HG02642 (cell line): ENCODE results near the gene CAMKK2.
"Not testable (repeated sequence)": the region's sequence is repeated elsewhere in the genome, so short reads cannot be mapped to it uniquely, and the experiment has no call there.

Experiments used
- ATAC-seq: cut with Tn5 transposase; IDR thresholded peaks from one replicate; pipeline ENCODE4 v1.9.1; 2021; ENCODE audit warnings: mild to moderate bottlenecking; ENCODE audit not compliant: unreplicated experiment, poor library complexity

CAMKK2 gene

DNA sequence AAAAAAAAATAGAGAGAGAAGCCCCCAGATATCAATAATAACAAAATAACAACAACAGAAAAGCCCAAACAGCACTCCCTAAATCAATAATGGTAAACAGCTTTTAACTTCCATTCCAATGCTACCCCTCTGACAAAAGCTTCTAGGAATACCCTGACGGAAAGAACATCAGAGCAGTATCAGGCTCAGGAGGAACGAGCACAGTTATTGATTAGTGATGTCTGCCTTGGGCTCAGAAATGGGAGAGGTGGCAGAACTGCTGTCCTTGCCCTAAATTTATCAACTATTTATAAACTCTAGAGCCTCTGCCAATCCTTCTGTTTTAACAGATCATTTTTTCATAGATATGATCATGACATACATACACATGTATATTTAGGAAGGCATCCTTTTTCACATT lies 44.7 kb downstream of the CAMKK2 start:
- ATAC-seq, result no peak

DNA sequence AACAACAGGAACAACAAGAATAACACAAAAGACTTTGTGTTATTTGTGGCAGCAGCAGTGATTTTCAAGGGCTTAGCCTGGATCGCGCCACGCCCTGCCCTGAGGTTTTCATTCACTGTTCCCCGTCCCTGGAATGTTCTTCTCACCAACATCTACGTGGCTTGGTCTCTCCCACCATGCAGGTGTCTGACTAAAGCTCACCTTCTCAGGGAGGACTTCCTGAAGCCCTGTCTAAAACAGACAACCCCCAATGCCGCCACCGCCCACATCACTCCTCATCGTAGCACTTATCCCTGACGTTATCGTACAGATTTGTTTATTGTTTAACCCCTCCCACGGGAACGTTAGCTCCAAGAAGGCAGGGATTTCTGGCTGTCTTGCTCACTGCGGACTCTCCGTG lies 46.1 kb downstream of the CAMKK2 start:
- no peak for ATAC-seq

DNA sequence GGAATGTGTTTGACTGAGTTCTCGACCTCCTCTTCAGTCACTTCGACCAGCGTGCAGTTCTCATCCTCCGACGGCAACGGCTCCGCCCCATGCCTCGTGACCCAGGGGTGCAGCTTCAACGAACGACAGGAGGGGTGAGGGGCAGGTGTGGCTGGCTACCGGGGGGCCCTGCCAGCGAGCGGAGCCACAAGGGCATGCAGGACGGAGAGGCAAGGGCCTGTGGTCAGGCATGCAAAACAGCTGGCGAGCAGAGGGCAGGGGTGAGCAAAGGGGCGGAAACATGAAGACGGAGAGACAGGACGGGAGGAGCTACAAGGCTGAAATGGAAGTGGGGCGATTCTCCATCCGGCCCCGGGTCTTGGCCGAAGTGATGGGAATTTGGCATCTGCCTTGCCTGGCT lies 47.9 kb downstream of the CAMKK2 start:
- peak; percentile 70 for ATAC-seq

DNA sequence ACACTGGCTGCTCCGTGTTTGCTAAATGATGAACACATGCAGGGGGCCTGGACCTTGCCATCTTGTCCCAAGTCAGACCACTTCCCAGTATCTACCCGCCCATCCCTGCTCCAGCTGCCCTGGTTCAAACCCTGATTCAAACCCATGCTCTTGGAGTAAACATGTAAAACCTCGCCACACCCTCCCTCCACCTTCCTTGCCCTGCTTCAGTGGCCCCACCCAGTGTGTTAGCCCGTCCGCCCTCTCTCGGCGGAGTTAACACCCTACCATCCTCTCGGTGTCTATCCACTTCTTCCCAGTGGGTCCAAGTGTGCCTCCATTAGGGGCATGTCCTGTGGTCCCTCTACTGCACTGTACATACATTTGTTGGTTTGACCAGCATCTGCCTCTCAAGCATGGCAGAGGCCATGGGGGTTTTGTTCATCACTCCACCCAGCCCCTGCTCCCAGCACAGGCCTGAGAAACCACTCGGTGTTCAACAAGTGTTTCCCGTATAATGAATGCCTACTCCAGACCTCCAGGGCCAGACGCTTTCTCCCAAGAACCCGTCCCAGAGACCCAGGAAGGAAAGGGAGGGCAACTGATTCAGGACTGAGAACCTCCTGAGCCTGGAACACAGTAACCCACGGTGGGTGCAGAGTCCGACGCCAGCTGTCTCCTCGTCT lies 49.5 kb downstream of the CAMKK2 start:
- no peak for ATAC-seq

DNA sequence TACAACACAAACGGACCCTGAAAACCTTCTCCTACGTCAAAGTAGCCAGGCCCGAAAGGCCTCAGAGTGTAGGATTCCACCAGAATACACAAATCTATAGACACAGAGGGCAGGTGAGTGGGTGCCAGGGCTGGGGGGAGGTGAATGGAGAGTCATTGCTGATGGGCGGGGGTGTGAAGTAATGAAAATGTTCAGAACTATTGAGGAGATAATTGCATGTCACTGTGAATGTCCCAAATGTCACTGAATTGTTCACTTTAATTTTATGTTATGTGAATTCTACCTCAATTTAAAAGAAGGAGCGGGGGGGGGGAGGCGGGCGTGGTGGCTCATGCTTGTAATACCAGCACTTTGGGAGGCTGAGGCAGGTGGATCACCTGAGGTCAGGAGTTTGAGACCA lies 50.6 kb downstream of the CAMKK2 start:
- no peak for ATAC-seq

DNA sequence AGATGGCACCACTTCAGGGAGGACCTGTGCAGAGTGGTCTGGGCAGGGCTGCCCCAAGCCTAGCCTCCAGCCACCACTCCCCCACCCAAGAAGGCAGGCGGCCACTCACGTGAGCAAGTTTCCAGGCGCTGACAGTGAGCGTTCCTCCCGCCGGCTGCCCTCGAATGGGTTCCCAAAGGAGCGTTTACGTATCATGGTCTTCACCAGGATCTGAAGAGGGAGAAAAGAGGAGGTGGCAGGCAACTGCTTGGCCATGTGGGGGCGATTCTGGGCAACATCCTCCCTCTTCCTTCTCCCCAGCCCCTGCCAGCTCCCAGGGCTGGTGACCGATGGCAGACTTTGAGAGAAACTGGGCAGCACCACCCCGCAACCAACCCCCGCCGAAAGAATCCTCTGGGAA lies 51.5 kb downstream of the CAMKK2 start:
- no peak for ATAC-seq

DNA sequence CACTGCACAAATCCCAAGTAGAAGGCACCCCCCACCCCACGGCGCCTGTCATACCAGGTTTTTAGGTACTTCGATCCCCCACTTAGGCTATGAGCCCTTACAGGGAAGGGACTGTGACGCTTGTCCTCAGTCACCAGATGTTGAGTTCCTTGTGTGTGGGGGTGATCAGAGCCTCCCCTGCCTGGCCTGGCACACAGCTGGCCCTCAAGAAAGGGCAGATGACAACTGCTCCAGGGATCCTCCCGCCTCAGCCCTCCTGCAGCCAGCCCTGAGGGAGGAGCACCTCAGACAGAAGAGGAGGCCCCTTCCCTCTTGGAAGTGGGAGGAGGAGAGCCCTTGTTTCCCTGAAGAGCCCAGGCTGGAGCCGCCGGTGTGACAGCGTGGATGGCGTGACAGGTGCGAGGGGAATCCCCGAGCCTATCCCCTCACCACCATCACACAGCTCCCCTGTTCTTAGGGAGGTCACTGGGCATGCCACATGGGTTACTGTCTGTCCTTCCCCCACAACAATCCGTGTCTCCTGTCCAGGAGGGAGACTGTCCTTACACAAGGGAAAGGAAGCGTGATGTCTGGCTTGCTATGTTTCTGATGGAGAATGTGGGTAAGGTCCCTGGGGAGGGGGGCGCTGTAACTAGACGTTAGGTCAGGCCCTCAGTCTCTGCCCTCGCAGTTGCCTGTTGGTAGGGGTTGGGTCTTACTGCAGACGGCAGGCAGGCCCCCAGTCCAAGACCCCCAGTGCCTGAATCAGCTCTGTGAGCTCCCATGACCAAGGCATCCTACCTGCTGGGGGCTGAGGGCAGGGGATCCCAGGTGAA lies 55.1 kb downstream of the CAMKK2 start:
- ATAC-seq, result no peak

DNA sequence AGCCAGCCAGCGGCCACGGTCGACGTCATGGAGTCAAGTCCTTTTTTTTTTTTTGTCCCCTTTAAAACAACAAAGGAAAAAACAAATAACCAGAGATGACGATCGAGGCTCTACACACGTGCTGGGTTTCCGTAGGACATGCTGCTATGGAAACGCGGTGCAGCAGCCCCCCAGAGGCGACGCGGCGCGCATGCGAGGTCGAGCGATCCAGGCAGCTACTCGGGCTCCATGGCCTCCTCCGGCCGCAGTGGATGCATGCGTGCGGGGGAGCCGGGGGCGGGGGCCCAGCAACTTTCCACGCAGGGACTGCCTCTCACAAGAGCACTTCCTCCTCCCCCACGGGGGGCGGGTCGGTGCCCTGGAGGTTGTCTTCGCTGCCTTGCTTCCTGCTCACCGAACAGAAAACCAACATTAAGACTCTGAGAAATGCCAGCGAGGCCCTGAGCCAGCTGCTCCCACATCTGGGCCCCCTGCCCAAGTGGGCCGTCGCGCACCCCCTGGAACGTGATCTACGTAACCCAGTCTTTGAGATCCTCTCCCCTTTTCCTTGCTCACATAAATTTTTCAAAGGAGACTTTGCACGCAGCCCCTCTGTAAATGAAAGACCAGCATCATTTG lies 55.9 kb downstream of the CAMKK2 start:
- no peak for ATAC-seq

DNA sequence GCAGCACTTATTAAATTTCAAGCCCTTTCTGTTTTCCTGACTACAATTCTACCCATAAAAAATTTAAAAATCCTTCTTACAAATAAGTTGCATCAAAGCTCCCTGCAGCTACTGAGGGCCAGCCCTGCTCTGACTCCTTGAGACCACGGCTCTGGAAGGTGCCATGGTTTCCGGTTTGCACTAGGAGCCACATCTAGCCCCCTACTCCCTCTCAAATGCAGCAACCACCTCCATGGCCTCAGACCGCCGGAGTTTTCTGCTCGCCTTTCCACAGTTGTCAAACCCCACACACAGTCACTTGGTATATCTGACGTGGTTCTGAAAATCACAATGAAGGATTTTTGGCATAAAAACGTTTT lies 56.5 kb downstream of the CAMKK2 start:
- no peak for ATAC-seq

DNA sequence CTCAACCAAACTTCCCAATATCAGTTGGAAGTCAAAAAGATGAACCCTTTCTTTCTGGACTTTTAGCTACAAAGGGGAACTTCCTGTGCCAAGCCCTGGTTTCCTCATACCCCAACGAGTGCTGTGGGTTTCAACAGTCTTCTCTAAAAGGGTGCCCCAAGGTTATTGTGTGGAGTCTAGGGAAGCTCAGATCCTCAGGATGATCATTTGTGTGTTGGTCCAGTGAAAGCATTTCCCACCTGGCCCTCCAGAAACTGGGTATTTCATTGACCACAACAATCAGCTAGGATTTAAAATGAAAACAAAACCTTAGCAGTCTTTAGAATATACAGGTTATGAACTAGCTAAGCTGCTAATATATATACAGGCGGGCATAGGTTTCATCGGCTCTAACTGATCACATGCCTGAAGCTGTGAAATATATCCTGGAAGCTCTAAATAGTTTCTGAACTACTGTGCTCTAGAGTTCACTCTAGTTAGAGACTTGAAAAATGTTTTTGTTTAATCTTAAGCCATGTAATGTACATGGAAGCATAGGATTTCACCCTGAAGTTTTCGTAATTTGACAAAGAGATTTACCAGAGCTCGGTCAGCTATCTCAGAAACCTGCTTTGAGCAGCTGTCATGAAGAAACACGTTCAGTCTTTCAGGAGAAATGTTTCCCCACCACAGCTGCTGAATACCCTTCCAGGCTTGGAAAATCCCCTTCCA lies 57.0 kb downstream of the CAMKK2 start:
- no peak for ATAC-seq

DNA sequence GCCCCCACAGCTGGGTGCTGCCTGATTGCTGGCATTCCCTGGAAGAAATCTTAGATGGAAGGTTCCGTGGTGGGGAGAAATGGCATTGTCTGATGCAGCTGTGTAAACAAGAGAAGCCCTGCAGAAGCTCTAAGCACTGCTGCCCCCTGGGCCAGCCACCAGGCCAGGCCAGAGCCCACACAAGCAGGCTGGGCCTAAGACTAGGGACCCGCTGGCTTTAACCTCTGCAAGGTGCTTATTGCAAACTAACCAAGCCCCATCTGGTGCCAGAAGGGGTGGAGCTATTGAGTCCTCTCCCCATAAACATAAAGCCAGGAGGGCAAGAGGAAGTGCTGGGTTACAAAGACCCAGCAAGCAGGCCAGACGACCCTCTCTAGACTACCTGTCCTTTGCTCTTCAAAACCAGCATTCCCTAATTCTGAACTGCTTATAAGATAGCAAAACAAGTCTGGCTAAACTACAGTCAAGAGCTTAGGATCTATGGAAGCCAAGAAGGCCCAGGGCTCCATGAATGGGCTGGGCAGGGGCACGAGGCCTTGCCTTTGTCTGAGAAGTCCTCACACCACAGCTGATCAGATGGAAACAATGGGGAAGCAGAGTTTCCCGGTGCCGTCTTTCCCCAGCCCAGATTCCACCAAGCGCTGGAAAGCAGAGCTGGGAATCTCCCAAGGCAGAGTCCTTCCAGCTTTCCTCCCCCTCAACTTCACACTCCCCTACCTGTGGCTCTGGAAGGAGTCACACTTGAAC lies 57.7 kb downstream of the CAMKK2 start:
- no peak for ATAC-seq

DNA sequence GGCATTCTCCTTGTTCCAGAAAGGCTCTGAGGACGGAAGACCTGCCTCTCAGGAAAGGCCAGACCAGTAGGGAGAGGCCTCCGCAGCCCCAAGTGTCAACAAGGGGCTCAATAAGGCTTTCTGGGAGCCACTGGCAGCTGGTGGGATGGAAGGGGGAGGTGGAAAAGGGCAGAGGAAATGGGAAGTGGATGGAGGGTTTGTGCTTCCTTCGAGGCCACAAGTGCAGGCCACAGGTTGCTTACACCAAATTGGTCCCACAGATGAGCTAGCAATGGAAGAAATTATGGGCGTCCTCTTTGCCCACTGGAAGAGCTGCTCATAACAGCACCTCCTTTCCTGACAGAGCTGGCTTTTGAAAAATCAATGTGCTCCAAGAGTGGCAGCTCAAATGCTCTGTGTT lies 58.4 kb downstream of the CAMKK2 start:
- no peak for ATAC-seq

DNA sequence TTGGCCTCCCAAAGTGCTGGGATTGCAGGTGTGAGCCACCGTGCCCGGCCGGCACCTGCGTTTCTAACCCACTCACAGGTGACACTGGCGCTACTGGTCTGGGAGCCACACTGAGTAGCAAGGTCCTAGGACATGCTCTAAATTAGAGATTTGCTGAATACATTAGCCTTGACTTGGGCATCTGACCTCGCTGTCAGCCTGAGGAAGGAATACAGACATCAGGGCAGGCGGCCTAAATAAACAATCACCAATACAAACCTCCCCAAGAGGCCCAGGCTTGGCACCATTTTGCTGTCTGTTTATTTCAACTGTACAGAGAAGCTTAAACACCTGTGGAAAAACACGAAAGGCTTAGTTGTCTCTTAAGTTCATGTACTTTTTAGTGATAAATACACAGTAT lies 59.1 kb downstream of the CAMKK2 start:
- ATAC-seq, result no peak

DNA sequence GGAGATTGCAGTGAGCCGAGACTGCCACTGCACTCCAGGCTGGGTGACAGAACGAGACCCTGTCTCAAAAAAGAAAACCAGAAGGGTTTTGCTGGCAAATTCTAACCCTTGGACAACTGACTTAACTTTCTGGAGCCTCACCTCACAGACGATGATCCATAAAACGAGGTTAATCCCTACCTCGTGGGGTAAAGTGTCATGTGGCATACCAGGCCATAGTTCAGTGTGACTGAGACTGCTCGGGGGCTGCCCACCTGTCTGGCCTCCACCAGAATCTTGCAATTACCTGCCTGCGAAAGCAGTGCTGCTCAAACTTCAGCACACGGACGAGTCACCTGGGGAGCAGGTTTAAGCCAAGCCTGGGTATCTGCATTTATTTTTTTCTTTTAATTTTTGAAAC lies 59.7 kb downstream of the CAMKK2 start:
- ATAC-seq, result no peak

DNA sequence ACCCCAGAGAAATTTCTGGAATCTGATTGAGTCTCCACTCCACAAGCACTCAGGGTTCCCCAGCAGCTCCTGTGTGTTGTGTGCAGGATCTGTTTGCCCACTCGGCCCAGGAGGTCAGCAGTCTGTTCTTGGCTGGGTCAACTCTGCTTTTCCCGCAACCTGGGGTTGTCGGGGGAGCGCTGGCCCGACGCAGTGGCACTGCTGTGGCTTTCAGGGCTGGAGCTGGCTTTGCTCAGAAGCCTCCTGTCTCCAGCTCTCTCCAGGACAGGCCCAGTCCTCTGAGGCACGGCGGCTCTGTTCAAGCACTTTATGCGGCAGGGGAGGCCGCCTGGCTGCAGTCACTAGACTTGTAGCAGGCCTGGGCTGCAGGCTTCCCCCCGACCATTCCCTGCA lies 62.9 kb downstream of the CAMKK2 start:
- ATAC-seq, result no peak

DNA sequence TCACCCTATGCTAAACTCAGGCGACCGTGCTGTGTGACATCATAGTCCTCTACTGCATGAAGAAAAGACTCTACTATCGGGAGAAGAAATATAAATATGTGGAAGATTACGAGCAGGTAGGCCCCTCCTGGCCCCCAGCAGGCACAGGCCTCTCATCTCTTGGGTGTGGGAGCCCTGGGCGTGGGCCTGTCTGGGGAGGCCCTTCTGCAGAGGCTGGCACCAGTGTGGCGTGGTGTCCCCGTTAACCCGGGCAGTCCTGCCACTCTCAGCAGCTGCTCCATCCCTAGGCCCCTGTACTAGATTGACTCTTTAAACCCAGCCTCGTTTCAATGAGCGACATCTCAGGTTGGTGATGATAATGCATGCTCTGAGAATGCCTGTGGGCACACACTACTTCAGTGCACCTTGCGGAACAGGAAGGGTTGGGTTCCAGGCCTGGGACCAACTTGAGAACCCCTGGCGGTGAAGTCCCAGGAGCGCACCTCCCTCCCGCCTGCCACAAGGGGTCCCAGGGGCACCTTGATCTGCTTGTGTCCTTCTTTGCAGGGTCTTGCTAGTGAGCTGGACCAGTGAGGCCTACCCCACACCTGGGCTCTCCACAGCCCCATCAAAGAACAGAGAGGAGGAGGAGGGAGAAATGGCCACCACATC lies 63.4 kb downstream of the CAMKK2 start:
- no peak for ATAC-seq

DNA sequence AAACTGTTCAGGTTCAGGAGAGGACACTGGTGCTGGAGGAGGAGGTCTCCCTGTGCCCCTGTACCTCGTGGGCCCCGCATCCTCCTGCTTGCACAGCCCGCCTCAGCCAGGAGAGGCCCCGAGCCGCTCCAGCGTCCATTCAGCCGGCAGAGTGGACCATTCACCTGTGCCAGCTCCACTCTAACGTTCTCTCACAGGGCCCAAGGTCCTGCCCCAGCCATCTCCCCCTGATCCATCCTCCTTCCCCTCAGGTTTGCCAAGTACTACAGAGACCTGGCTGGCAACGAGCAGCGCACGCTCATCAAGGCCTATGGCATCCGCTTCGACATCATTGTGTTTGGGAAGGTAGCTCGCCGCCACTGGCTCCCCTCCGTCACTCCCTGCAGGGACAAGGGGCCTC lies 64.3 kb downstream of the CAMKK2 start:
- ATAC-seq, result no peak

DNA sequence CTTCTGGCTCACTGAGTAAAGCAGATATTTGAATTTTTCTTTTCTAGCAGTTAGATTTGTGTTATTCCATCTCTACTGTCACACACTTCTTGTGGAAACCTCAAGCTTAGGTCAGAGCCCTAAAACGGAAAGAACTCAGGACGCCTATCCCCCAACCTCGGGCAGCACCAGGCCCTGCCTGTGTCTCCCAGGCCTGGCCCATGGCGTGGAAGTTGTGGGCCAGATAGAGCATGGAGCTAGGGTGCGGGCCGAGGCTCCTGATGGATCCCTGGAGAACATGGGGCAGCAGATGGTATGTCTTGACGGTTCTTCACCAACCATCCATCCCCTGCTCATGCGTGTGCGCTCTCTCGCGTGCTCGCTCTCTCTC lies 66.0 kb downstream of the CAMKK2 start:
- ATAC-seq, result no peak

DNA sequence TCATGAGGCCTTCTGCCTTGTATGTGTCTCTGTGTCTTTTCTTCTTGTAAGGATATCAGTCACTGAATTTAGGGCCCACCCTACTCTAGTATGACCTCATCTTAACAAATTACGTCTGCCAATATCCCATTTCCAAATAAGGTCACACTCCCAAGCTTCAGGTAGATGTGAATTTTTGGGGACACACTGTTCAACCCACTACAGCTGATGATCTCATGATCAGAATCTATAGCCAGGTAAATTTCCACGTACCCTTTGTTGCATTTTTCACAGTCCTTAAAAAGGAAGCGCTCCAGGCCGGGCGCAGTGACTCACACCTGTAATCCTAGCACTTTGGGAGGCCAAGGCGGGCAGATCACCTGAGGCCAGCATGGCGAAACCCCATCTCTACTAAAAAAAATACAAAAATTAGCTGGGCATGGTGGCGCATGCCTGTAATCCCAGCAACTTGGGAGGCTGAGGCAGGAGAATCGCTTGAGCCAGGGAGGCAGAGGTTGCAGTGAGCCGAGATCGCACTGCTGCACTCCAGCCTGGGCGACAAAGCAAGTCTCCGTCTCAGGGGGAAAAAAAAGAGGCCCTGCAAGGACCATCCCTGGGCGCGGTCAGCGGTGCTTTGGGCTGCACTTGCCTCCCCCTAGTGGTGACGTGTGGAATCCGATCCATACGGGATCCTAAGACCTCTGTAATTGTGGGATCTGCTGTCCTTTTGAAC lies 66.5 kb downstream of the CAMKK2 start:
- ATAC-seq, result not testable (repeated sequence)
